NCI-H345 treated with DMSO at 0.1 percent for 48 hours (cell line): ENCODE results near the gene CCDC187.
A peak's percentile ranks its signal among the peaks of the same experiment; 100 is the strongest.

ENCODE experiments used
- DNase-seq: peaks from one replicate; lab custom pipeline; 2025; ENCODE audit not compliant: unreplicated experiment; lab: John Stamatoyannopoulos, UW

The CCDC187 gene

GRCh38 chr9:136285501-136286358 lies 18.2 kb downstream of the CCDC187 start:
- DNase-seq, result no peak

- DNase-seq, result no peak
Measured at GRCh38 chr9:136284951-136285350, 18.9 kb downstream of the CCDC187 start.

GRCh38 chr9:136284311-136284710 lies 19.6 kb downstream of the CCDC187 start:
- no peak for DNase-seq

DNA sequence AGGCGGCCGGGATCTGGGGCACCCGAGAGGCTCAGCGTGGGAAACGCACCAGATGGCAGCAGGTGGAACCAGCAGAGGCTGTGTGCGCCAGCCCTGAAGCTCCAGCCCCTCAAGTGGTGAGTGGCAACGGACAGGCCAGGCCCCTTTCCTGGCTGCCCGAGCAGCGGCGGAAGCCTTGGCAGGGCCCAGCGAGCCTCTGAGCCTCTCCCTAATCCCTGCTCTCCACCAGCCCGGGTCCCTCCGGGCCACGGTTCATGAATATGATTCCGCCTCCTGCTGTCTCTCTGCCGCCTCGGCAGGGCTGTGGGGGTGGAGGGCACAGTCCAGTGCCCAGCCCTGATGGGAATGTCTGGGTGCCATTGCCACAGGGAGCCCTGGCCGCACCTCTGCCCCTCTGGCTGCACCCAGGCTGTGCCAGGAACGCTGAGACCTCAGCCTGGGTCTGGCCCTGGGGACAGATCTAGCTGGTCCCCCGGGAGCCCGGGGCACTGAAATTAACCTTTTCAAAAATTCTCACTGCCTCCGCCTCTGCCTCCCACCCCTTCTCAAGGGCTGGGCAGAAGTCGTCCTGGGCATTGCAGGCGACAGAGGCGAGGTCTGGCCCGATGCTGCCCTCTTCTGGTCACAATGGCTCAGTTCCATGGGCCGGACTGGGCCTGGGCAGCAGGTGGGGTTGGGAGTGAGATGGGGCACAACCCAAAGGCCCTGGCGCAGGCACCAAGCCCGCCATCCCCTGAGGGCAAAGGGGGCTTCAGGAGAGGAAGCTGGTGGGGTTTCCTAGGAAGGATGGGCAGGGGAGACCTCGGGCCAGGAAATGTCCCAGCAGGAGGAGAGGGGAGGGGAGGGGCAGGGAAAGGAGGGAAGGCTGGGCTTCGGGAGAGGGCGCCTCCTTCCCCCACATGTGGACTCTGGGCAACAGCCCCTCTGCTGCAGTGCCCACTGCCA lies 20.3 kb downstream of the CCDC187 start:
- DNase-seq, result peak; percentile 60

GRCh38 chr9:136282272-136282861 lies 21.5 kb downstream of the CCDC187 start:
- DNase-seq, result no peak

GRCh38 chr9:136281421-136282271 lies 22.2 kb downstream of the CCDC187 start:
- no peak for DNase-seq

DNA sequence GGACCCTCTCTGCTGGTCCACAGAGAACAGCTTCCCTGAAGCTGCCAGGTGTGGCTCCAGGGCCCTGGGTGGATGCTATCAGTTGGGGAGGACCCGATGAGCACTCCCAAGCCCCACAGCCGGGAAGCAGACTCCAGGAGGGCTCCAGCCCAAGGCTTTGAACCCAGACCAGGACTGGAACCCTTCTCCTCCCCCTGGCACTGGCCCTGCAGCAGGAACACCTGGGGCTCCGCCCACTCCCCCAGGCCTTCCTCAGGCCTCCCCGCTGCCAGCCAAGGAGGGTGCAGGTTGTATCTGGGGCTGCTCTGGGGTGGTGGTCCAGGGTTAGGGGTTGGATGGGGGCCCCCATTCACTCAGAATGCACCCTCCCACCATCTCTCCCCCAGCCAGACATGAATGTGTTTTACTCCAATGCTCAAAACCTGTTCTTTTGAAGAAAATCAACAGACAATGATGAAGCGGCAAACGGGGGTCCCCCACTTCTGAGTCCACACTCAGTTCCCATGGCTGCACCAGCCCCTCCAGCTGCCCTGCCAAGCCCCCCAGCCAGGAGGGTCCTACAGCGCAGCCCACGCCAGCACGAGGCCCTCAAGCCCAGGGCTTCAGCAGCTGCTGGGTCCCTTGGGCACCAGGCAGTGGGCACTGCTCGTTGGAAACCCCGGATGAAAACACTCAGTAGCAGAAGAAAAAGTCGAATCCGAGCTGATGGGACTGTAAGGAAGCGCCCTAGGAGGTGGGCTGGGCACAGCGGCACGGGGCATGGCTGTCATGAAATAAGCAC lies 23.2 kb downstream of the CCDC187 start:
- DNase-seq, result no peak

DNA sequence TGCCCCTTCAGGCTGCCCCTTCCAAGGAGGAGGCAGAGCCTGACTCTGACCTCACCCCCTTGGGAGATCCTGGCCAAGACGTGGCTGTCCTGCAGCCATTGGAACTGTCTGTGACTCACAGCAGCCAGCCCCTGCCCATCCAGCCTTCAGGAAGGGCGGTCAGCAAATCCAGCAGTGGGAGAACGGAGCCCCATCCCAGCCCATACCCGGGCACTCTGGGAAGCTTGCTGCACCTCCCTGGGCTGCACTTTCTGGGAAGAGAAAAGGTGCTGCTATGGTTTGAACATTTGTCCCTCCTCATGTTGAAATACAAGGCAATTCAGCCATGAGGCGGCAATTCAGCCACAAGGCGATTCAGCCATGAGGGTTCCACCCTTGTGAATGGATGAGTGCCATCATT lies 24.4 kb downstream of the CCDC187 start:
- no peak for DNase-seq

DNA sequence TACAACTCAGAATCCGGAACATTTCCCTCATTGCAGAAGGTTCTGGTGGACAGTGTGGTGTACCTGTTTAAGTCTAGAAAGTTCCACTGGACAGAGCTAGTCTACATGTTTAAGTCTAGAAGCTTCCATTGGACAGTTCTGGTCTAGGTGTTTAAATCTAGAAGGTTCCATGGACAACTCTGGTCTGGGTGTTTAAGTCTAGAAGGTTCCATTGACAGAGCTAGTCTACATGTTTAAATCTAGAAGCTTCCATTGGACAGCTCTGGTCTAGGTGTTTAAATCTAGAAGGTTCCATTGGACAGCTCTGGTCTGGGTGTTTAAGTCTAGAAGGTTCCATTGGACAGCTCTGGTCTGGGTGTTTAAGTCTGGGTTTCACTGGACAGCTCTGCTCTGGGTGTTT lies 25.0 kb downstream of the CCDC187 start:
- DNase-seq, result no peak

- no peak for DNase-seq
Measured at GRCh38 chr9:136278221-136278620, 25.7 kb downstream of the CCDC187 start.

DNA sequence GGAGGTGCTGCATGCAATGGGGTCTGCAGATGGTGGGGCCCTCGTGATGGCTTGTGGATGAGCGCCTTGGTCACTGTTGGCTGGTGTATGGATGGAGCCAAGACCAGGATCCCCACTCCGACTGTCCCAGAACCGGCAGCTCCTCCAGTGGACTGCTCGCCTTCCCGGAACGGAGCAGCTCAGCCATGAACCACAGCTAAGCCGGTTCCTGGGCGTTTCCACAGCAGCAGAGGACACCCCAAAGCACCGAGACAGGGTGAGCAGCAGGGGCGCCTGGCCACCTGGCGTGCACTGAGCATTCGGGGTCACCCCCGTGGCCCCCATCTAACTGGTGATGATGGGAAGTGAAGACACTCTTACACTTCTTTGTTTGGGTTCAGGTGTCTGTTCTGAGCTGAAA lies 26.1 kb downstream of the CCDC187 start:
- no peak for DNase-seq

- DNase-seq, result no peak
Measured at GRCh38 chr9:136276716-136277115, 27.2 kb downstream of the CCDC187 start.

- no peak for DNase-seq
Measured at GRCh38 chr9:136275655-136276429, 28.1 kb downstream of the CCDC187 start.

DNA sequence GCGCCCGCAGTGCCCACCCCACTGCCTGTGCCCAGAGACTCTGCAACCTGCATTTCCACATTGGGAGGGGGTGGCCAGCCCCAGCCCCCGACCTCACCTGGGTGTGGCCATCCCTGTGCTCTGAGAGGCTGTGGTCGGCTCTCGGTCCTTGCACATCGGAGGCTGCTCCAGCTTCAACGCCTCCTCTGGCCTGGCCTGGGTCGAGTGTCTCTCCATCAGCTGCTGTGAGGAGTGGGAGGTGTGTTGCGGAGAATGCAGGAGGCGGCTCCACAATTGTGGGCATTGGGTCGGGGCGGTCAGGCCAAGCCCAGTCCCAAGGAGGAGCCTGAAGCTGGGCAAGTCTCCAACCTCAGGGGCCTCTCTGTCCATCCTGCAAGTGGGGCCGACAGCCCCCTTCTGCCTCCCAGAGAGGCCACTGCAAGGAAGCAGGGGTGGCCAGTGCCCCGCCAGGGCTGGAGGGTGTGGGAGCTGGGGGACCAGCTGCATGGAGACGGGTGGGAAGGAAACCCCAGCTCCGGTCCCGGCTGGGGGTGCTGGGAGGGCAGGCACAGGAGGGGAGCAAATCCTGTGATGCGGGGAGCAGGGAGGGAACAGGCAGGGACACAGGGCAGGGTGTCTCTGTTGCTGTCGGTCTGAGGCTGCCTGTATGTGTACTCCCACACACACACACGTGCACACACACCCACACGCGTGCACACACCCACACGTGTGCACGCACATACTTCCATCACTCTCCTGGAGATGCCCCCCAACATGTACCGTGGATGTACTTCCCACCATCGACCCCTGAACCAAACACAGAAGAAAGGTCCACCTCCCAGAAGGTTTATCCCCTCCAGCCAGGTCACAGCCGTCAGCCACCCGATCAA lies 28.9 kb downstream of the CCDC187 start:
- DNase-seq, result no peak

DNA sequence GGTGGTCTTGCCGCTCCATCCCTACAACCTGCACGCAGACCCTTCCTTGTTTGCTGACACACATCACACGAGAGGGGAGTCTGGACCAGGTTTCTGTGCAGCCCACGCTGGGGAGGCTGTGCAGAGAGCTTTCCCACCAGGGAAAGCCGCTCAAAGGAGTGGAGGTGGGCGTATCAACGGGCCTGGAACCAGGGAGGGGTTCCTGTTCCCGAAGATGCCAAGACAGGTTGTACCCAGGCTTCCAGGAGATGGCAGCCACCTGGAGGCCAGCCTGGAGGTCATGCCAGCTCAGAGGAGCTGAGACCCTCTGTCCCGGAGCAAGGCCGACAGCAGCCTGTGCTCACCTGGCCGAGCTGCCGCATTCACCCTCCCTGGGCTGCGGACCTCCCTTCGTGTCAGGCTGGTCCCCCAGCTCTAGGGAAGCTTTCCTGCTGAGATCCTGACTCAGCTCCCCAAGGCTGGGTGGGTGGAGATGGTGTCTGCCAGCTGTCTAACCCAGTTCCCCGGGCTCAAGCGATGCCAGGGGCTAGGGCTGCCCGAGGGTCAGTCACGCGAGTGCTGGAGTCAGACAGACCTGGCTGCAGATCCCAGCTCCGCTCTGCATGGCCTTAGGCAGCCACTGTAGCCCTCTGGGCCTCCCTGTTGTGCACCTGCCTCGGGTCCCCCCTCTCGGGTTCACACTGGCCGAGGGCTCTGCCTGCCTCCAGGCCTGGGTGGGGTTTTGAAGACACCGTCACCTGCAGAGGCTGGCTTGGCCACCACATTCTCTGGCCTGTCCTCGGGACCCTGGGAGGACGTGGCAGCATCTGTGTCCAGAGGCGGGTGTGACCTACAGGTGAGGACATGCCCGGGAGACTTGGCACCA lies 29.7 kb downstream of the CCDC187 start:
- DNase-seq, result no peak

DNA sequence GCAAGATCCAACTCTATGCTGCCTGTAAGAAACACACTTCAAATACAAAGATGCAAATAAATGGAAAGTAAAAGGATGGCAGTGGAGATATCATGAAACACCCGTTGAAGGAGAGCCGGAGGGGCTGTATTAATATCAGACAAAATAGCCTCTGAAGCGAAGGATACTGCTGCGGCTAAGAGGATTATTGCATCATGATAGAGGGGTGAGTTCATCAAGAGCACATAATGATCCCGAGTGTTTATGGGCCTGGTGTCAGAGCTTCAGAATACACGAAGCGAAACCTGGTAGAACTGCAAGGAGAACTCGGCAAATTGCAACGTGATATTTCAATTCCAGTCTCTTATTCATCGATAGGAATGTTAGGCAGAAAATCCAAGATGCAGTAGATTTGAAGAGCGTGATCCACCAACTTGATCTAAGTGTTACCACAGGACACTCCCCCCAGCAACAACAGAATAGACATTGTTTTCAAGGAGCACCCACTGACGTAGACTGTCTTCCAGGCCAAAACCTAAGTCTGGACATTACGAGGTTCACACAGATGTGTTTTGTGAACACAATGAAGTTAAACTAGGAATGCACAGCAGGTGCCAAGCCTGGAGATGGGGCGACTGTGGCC lies 30.5 kb downstream of the CCDC187 start:
- no peak for DNase-seq
